CD14-positive monocyte (primary cell): ENCODE data around the gene CREB5. TPM values are rescaled to one million over a fixed set of nuclear protein-coding genes. Genes with fewer than 3 reads are reported as not detected.
A peak's percentile ranks its signal among the peaks of the same experiment; 100 is the strongest.

Experiments
- DNase-seq, 3 donors: peaks; one replicate each; pipeline ENCODE4 v3.0.0-alpha.2; 2011 to 2022
- H2AFZ ChIP-seq: 2 replicates; pipeline ENCODE4 v1.6.0; 2012; ENCODE audit warnings: mild to moderate bottlenecking, low read depth, low read length, inconsistent platforms; ENCODE audit not compliant: insufficient read depth, poor library complexity, severe bottlenecking
- H3K27ac ChIP-seq, 2 donors: 1 replicate in 1 of 2; 2 replicates in 1 of 2; pipeline ENCODE4 v1.5.1; 2012 to 2013; ENCODE audit warnings: low read length in 2 of 2, control low read depth in 1 of 2, inconsistent platforms in 1 of 2, low read depth in 1 of 2, mild to moderate bottlenecking in 1 of 2
- H3K27me3 ChIP-seq, 2 donors: one replicate each; pipeline versions ENCODE4 v1.6.0 to v1.6.1; 2011 to 2013; ENCODE audit warnings: low read length in 2 of 2; ENCODE audit not compliant: control insufficient read depth in 2 of 2, insufficient read depth in 2 of 2
- H3K36me3 ChIP-seq, 2 donors: replicated peaks in 1 of 2; 1 replicate in 1 of 2; 2 replicates in 1 of 2; pipeline versions ENCODE4 v1.5.1 to v1.6.1; 2012 to 2013; ENCODE audit warnings: low read length in 2 of 2, control low read depth in 1 of 2, inconsistent platforms in 1 of 2, mild to moderate bottlenecking in 1 of 2; ENCODE audit not compliant: insufficient read depth in 2 of 2, control insufficient read depth in 1 of 2
- H3K4me1 ChIP-seq, 2 donors: 1 replicate in 1 of 2; 2 replicates in 1 of 2; pipeline versions ENCODE4 v1.5.1 to v1.6.1; 2012 to 2013; ENCODE audit warnings: low read length in 2 of 2, control low read depth in 1 of 2, inconsistent platforms in 1 of 2, mild to moderate bottlenecking in 1 of 2, moderate library complexity in 1 of 2; ENCODE audit not compliant: insufficient read depth in 2 of 2, control insufficient read depth in 1 of 2
- H3K4me2 ChIP-seq: replicated peaks from 2 replicates; pipeline ENCODE3; 2012; ENCODE audit warnings: low read length, moderate library complexity, mild to moderate bottlenecking; ENCODE audit not compliant: poor library complexity, severe bottlenecking; ENCODE audit errors: extremely low read depth
- H3K4me3 ChIP-seq, 3 experiments: fragments of 200-600 bp in 1 of 3; sonication (generic) in 1 of 3; replicated peaks in 1 of 3; 1 replicate in 2 of 3; 2 replicates in 1 of 3; pipeline ENCODE4 v1.5.1; 2011 to 2013; ENCODE audit warnings: low read length in 3 of 3, mild to moderate bottlenecking in 3 of 3, control low read depth in 2 of 3, low read depth in 2 of 3, inconsistent platforms in 1 of 3, moderate library complexity in 1 of 3
- H3K79me2 ChIP-seq: 2 replicates; pipeline ENCODE4 v1.6.0; 2012; ENCODE audit warnings: mild to moderate bottlenecking, control low read depth, inconsistent platforms, low read length, moderate library complexity; ENCODE audit not compliant: insufficient read depth
- H3K9ac ChIP-seq: 2 replicates; pipeline ENCODE4 v1.6.0; 2017; ENCODE audit warnings: low read length, mild to moderate bottlenecking; ENCODE audit not compliant: insufficient read depth, poor library complexity, severe bottlenecking
- H3K9me3 ChIP-seq, 2 donors: replicated peaks in 1 of 2; 1 replicate in 1 of 2; 2 replicates in 1 of 2; pipeline versions ENCODE4 v1.5.1 to v1.6.1; 2012 to 2013; ENCODE audit warnings: low read length in 2 of 2, control low read depth in 1 of 2; ENCODE audit not compliant: control insufficient read depth in 1 of 2, insufficient read depth in 1 of 2
- H4K20me1 ChIP-seq: 2 replicates; pipeline ENCODE4 v1.6.0; 2012; ENCODE audit warnings: mild to moderate bottlenecking, low read length, control low read depth, moderate library complexity; ENCODE audit not compliant: insufficient read depth
- H3K27ac Mint-ChIP-seq, 7 donors: one replicate each; pipeline ENCODE4 v1.8.0; 2020; ENCODE audit warnings: mild to moderate bottlenecking in 7 of 7, mixed read lengths in 7 of 7, moderate library complexity in 6 of 7, inconsistent platforms in 2 of 7
- H3K27me3 Mint-ChIP-seq, 3 donors: one replicate each; pipeline ENCODE4 v1.8.0; 2021 to 2022; ENCODE audit warnings: low read depth in 3 of 3, mild to moderate bottlenecking in 3 of 3, mixed read lengths in 3 of 3, moderate library complexity in 3 of 3, inconsistent platforms in 1 of 3
- H3K36me3 Mint-ChIP-seq, 2 donors: one replicate each; pipeline ENCODE4 v1.8.0; 2020; ENCODE audit warnings: mixed read lengths in 2 of 2, inconsistent platforms in 1 of 2, mild to moderate bottlenecking in 1 of 2
- H3K4me1 Mint-ChIP-seq: one replicate; pipeline ENCODE4 v1.8.0; 2020; ENCODE audit warnings: mild to moderate bottlenecking, mixed read lengths
- H3K4me3 Mint-ChIP-seq, 2 donors: one replicate each; pipeline ENCODE4 v1.8.0; 2020; ENCODE audit warnings: mild to moderate bottlenecking in 2 of 2, mixed read lengths in 2 of 2, moderate library complexity in 1 of 2
- H3K9me3 Mint-ChIP-seq, 7 donors: one replicate each; pipeline ENCODE4 v1.8.0; 2020 to 2022; ENCODE audit warnings: mixed read lengths in 7 of 7, mild to moderate bottlenecking in 6 of 7, moderate library complexity in 6 of 7, inconsistent platforms in 2 of 7
- CTCF ChIP-seq: fragments of 200-600 bp; IDR thresholded peaks from one replicate; pipeline ENCODE4 v1.8.0; 2022; ENCODE audit warnings: antibody characterized with exemption, mild to moderate bottlenecking
- WGBS: methylation state at CpG from one replicate; pipeline ENCODE4 v1.1.5; 2013; ENCODE audit warnings: missing lambda C conversion rate; ENCODE audit not compliant: insufficient coverage; 5-methylcytosine and 5-hydroxymethylcytosine counted together
- intact Hi-C, 2 donors: fragments of 100-400 bp; cut with micrococcal nuclease; formaldehyde crosslinking; loops; one replicate each; pipeline versions ENCODE4 v1.15.0 to v1.15.1; 2023
- polyA plus RNA-seq, 3 donors: library from polyadenylated mRNA; depleted of rRNA in 1 of 3; unstranded in 2 of 3; stranded (reverse) in 1 of 3; fragments of 300-500 nt in 2 of 3; fragments of >200 nt in 1 of 3; fragmentation: Illumina TruSeq in 2 of 3; gene quantifications; 1 replicate in 2 of 3; 2 replicates in 1 of 3; pipeline ENCODE4 v1.2.3, GENCODE V29; 2012 to 2021

Gene CREB5
- polyA plus RNA-seq, 3 donors = 25.1 to 72.3 (median 44.2) TPM

GRCh38 chr7:28560767-28561166, 148.4 kb downstream of the CREB5 start:
- no peaks in the 10 kb centered on the region for H3K36me3 Mint-ChIP-seq
- H3K27me3 Mint-ChIP-seq = peaks cover 2 to 10% (median 9%) of the 10 kb centered on the region in 3 donors
- no peak overlapping the region for H3K27ac Mint-ChIP-seq
- WGBS = 100% methylated on average over 1 of the region's 38 CpGs
- peaks cover 0 to 3% (median 0%) of the 10 kb centered on the region in 7 donors for H3K9me3 Mint-ChIP-seq
- DNase-seq = peak in 2 of 3 donors; percentile 1 to 4
- no peaks in the 10 kb centered on the region for H4K20me1 ChIP-seq
- no peak overlapping the region for H3K9ac ChIP-seq
- no peak overlapping the region for H3K27ac ChIP-seq
- no peaks in the 10 kb centered on the region for H3K4me1 Mint-ChIP-seq
- H3K36me3 ChIP-seq = no peaks in the 10 kb centered on the region
- H3K4me3 ChIP-seq = no peak overlapping the region
- no peaks in the 10 kb centered on the region for H3K9me3 ChIP-seq
- H2AFZ ChIP-seq = no peak overlapping the region
- no peak for TF ChIP-seq CTCF
- no peaks in the 10 kb centered on the region for H3K79me2 ChIP-seq
- H3K4me3 Mint-ChIP-seq = no peak overlapping the region
- intact Hi-C loops = no loop called here
- no peak overlapping the region for H3K4me2 ChIP-seq
- no peaks in the 10 kb centered on the region for H3K27me3 ChIP-seq
- no peaks in the 10 kb centered on the region for H3K4me1 ChIP-seq

- no peak overlapping the region for H3K4me3 ChIP-seq
- H3K9ac ChIP-seq = no peak overlapping the region
- H3K4me1 Mint-ChIP-seq = no peaks in the 10 kb centered on the region
- H2AFZ ChIP-seq = no peak overlapping the region
- no peak overlapping the region for H3K27ac Mint-ChIP-seq
- intact Hi-C loops = no loop called here
- H3K4me2 ChIP-seq = no peak overlapping the region
- H3K4me3 Mint-ChIP-seq = no peak overlapping the region
- H3K4me1 ChIP-seq = no peaks in the 10 kb centered on the region
- H3K27me3 Mint-ChIP-seq = peaks cover 3 to 9% (median 5%) of the 10 kb centered on the region in 3 donors
- H4K20me1 ChIP-seq = no peaks in the 10 kb centered on the region
- H3K79me2 ChIP-seq = no peaks in the 10 kb centered on the region
- peaks cover 0 to 2% of the 10 kb centered on the region in 2 donors for H3K27me3 ChIP-seq
- H3K9me3 ChIP-seq = no peaks in the 10 kb centered on the region
- no peaks in the 10 kb centered on the region for H3K36me3 Mint-ChIP-seq
- no peak for DNase-seq
- H3K36me3 ChIP-seq = no peaks in the 10 kb centered on the region
- peaks cover 0 to 3% (median 0%) of the 10 kb centered on the region in 7 donors for H3K9me3 Mint-ChIP-seq
- no peak overlapping the region for H3K27ac ChIP-seq
- no peak for TF ChIP-seq CTCF
- no CpG with 5 or more reads among the region's 3 CpGs for WGBS
Observed at GRCh38 chr7:28564033-28564432, 151.7 kb downstream of the CREB5 start.
